Vagina (tissue), 2 donors: ENCODE data around the gene AKAP1.

Source experiments
- POLR2A ChIP-seq, 2 donors: fragments of 450-650 bp; IDR thresholded peaks; one replicate each; pipeline ENCODE4 v1.6.1; 2017; ENCODE audit warnings: antibody characterized with exemption in 2 of 2, mild to moderate bottlenecking in 2 of 2, moderate library complexity in 2 of 2
- POLR2AphosphoS5 ChIP-seq, 2 donors: sonication (generic); formaldehyde crosslinking; IDR thresholded peaks; one replicate each; pipeline ENCODE4 v1.9.0; 2017; ENCODE audit warnings: antibody characterized with exemption in 2 of 2, mild to moderate bottlenecking in 2 of 2, low read depth in 1 of 2; ENCODE audit not compliant: insufficient read depth in 1 of 2
- TF ChIP-seq, protein P1 (sequence below), 3 experiments: fragments of 450-650 bp in 2 of 3; fragments of 200-600 bp in 1 of 3; sonication (generic) in 1 of 3; IDR thresholded peaks; one replicate each; pipeline ENCODE4 v1.5.1; 2017 to 2019; ENCODE audit warnings: antibody characterized with exemption in 3 of 3, mild to moderate bottlenecking in 2 of 3, moderate library complexity in 2 of 3

DNA sequence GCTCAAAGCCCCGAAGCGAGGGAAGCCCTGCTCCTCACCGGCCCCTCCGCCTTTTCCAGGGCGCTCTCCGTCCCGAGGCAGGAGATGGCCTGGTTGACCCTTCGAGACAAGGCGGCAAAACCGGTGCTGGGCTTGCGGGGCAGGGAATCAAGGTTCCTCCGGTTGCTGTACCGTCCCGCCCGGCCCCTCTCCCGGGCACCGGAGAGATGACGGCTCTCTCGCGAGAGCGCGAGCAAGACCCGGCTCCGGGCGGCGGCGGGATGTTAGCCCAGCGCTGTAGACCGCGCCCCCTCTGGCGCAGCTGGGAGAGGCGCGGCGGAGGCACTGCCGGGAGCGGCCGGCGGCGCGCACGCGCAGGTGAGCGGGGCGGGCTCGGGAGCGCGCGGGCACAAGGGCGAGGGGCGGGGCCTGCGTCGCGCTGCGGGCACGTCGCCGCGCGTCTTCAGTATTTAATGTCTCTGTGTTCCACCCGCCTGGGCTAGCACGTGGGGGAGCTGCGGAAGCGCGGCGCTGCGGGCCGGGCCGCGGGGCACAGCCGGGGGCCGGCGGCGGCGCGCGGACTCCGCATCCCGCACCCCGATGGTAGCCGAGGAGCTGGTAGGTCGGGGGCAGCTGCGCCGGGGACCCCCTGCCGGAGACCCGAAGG is at the start of gene AKAP1:
- TF ChIP-seq, protein P1, sequence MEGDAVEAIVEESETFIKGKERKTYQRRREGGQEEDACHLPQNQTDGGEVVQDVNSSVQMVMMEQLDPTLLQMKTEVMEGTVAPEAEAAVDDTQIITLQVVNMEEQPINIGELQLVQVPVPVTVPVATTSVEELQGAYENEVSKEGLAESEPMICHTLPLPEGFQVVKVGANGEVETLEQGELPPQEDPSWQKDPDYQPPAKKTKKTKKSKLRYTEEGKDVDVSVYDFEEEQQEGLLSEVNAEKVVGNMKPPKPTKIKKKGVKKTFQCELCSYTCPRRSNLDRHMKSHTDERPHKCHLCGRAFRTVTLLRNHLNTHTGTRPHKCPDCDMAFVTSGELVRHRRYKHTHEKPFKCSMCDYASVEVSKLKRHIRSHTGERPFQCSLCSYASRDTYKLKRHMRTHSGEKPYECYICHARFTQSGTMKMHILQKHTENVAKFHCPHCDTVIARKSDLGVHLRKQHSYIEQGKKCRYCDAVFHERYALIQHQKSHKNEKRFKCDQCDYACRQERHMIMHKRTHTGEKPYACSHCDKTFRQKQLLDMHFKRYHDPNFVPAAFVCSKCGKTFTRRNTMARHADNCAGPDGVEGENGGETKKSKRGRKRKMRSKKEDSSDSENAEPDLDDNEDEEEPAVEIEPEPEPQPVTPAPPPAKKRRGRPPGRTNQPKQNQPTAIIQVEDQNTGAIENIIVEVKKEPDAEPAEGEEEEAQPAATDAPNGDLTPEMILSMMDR (IDR thresholded peaks at IDR 0.05) = peak in 1 of 3 experiments; percentile 27
- TF ChIP-seq POLR2A (IDR thresholded peaks at IDR 0.05) (peak in 1 of 2 donors; percentile 75), POLR2AphosphoS5 (IDR thresholded peaks at IDR 0.05; ENCODE audit: insufficient read depth in 1 of 2, low read depth in 1 of 2) (peak; percentile 61 to 98)
